ENCODE data around the gene KCNIP4.

GRCh38 chr4:21366312-21366711, 582.3 kb downstream of the KCNIP4 start:
- TF ChIP-seq ZNF384 (IDR thresholded peaks at IDR 0.05) (no peak), NFRKB (IDR thresholded peaks at IDR 0.05) (no peak), FOXA1 (IDR thresholded peaks at IDR 0.05) (no peak), SUZ12 (IDR thresholded peaks at IDR 0.05) (no peak), SP1 (IDR thresholded peaks at IDR 0.05) (no peak), FOXM1 (IDR thresholded peaks at IDR 0.05; ENCODE audit: borderline replicate concordance) (no peak), BHLHE40 (IDR thresholded peaks at IDR 0.05; ENCODE audit: borderline replicate concordance) (no peak), L3MBTL2 (conservative IDR thresholded peaks at IDR 0.05) (no peak), TARDBP (IDR thresholded peaks at IDR 0.05) (no peak), ARNT (IDR thresholded peaks at IDR 0.05) (no peak), HDGF (IDR thresholded peaks at IDR 0.05; ENCODE audit: borderline replicate concordance) (no peak), ELF4 (IDR thresholded peaks at IDR 0.05) (no peak), PKNOX1 (IDR thresholded peaks at IDR 0.05) (no peak), LEF1 (IDR thresholded peaks at IDR 0.05; ENCODE audit: borderline replicate concordance) (no peak)

Data from HEK293T (cell line).